Posterior vena cava (tissue), 2 donors: ENCODE results near the gene PRCC. TPM values are rescaled to one million over a fixed set of nuclear protein-coding genes. Genes with fewer than 3 reads are reported as not detected.
A peak's percentile ranks its signal among the peaks of the same experiment; 100 is the strongest.
"Not testable (repeated sequence)": the region's sequence is repeated elsewhere in the genome, so short reads cannot be mapped to it uniquely, and the experiment has no call there.

ENCODE experiments used
- DNase-seq: peaks from one replicate; pipeline ENCODE4 v3.0.0-alpha.2; 2020; ENCODE audit warnings: low spot score
- intact Hi-C, 2 donors: fragments of 100-400 bp; cut with DNase I; formaldehyde crosslinking; loops; one replicate each; pipeline versions ENCODE4 v1.14.1 to v1.14.2; 2022 to 2023
- total RNA-seq, 2 donors: library from RNA; stranded (reverse); fragmentation: NEBNext Ultra II Directional; extraction: Animal tissue kit (Norgen Biotek cat#: 25700); gene quantifications; one replicate each; pipeline ENCODE4 v1.2.1, GENCODE V29; 2021
- donor health status: DM: yes; HTN: yes; CAD: no.
- donor health status: DM: yes; HTN: yes; CAD: no.

PRCC gene
- total RNA-seq, 2 donors from 2014 or later: 44.3 to 48.6 TPM

GRCh38 chr1:156755527-156755950 lies 11.8 kb upstream of the PRCC start:
- peak; percentile 5 for DNase-seq
- intact Hi-C loops: no loop called here

DNA sequence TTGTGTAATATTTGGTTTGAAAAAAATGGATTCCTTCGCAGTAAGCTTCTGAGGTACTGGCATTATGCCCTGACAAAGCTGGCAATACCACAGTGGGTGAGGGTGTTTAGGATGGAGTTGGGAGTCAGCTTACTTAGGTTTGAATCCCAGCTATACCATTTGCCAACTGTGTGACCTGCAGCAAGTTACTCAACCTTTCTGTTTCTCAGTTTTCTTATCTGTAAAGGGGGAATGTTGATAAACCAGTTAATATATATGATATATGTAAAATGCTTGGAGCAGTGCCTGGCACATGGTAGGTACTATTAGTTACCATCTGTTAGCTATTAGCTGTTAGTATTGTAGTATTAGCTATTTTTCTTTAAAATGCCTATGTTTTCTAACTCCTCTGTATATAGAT lies 11.0 kb upstream of the PRCC start:
- DNase-seq: no peak
- intact Hi-C loops: no loop called here

- DNase-seq: peak; percentile 18
These were observed 9.6 kb upstream of the PRCC start for GRCh38 chr1:156757572-156758253.

GRCh38 chr1:156760092-156760795 lies 7.1 kb upstream of the PRCC start:
- intact Hi-C loops: no loop called here
- peak; percentile 58 for DNase-seq

More at GRCh38 chr1:156757572-156758253, 9.6 kb upstream of the PRCC start:
- intact Hi-C loops: not testable (repeated sequence)

GRCh38 chr1:156760796-156761104 lies 6.6 kb upstream of the PRCC start:
- intact Hi-C loops: no loop called here
- DNase-seq: peak; percentile 34

GRCh38 chr1:156765136-156765535 lies 2.2 kb upstream of the PRCC start:
- intact Hi-C loops: not testable (repeated sequence)
- DNase-seq: peak; percentile 58

DNA sequence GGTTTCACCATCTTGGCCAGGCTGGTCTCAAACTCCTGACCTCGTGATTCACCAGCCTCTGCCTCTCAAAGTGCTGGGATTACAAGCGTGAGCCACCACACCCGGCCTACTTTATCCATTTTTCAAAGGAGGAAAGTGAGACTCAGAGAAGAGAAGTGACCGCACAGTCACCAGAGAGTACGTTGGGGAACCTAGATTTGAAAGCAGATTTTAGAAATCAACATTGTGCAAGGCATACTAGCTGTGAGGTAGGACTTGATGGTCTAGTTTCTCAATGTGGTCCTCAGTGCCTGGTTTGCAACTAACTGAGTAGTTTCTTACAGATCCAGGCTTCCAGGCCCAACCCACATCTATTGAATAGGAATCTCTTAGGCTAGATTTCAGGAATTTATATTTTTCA lies 1.7 kb upstream of the PRCC start:
- intact Hi-C loops: no loop called here
- DNase-seq: peak; percentile 22

DNA sequence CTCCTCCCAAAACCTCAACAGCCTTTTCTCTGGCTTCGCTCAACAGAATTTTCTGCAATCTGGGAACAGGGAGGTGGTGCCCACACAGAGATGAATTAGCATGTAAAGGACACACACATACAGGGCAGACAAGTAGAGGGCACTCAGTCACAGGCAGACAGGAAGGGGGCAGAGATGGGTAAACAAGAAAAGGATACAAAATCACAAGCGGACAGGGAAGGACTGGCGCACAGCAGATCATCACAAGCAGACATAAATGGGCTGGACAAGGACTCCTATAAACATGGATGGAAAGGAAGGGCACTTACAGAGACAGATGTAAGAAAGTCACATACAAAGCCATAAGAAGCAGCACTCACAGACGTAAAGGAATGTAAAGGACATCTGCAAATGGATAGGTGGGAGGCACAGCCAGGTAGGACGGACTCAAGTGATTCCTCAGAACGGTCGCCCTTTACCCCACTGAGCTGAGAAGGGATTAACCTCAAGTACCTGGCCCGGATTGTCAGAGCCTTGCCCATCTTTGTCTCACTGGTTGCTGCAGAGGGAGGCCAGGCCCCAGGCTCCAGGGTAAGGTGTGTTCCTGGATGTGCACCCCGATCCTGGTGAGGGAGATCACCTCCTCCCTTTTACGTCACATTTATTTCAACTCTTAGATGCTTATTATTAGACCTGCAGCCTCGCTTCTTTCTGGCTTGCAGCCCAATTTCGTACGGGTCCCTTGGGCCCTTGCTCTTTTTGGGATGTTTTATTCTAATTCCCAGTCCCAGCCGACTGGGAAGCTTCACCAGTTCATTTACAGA lies 836 bp upstream of the PRCC start:
- intact Hi-C loops: no loop called here
- peak; percentile 22 for DNase-seq

- intact Hi-C loops: no loop called here
- DNase-seq: peak; percentile 89
These were observed 707 bp downstream of the PRCC start for GRCh38 chr1:156767879-156768604.

DNA sequence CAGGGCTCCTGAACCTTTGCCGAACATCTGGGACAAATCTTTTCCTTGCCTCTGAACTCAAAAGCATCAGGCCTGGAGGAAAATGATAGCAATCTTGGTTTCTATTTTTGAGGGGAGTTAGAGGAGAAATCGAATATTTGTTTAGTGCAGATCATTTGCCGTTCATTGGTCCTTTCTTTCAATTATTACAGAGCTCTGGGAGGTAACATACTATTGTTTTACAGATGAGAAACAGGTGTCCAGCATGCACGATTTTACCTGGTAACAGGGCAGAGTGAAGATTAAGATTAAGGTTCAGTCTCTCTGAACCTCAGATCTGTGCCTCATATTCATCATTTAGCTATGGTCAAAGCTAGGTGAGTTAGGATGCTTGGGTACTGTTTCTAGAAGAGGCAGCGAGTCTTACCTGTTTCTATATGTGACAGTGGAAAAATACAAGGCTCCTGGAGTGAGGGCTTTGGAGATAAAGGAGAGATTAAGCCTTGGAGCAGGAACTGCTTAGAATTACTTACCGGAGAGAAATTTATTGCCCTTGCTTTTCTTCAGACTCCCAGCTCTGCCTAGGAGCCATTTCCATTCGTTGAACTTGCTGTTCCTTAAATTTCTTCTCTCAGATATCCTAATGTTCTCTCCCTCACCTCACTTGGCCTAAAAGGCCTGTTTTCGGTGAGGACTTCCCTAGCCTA lies 1.4 kb downstream of the PRCC start:
- no peak for DNase-seq
- intact Hi-C loops: no loop called here

DNA sequence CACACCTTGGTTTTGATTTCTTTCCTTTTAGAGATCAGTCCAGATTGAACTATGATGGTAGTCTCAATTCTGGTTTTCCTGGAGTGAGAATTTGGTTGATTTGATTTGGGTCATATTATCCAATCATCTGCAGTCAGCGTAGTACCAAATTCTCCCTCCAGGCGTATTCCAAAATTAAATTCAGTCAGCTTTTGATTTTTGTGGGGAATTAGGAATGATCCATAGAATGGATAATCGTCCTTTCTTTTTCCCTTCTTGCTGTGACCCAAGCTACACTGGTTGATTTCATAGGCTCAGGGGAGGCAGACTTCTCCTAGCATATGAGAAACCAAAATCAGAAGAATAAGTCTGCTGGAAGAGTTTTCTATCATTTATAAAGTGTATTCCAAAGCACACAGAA lies 4.9 kb downstream of the PRCC start:
- intact Hi-C loops: no loop called here
- DNase-seq: no peak

- intact Hi-C loops: no loop called here
- DNase-seq: peak; percentile 72
These were observed 5.6 kb downstream of the PRCC start for GRCh38 chr1:156772728-156773497.

DNA sequence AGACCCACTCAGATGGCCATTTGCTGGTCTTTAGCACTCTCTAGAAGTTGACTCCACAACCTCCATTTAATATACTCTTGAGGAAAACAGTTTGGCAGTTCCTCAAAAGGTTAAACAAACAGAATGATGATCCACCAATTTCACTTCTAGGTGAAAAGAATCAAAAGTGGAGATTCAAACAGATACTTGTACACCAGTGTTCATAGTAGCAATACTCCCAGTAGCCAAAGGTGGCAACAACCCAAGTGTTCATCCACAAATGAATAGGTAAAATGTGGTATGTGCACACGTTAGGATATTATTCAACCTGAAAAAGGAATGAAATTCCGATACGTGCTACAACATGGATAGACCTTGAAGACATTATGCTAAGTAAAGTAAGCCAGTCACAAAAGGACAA lies 6.3 kb downstream of the PRCC start:
- DNase-seq: no peak
- intact Hi-C loops: no loop called here

DNA sequence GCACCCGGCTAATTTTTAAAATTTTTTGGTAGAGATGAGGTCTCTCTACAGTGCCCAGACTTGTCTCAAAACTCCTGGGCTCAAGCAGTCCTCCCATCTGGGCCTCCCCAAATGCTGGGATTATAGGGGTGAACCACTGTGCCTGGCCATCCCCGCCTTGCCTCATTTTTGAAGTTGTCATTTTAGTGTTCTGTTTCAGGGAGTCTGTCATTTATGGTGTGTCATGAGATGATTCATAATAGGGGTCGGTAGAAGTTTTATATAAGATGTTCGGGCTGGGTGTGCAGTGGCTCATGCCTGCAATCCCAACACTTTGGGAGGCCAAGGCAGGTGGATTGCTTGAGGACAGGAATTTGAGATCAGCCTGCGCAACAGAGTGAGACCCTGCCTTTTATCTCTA lies 8.5 kb downstream of the PRCC start:
- intact Hi-C loops: no loop called here
- no peak for DNase-seq

- no peak for DNase-seq
- intact Hi-C loops: no loop called here
These were observed 9.6 kb downstream of the PRCC start for GRCh38 chr1:156776942-156777341.

DNA sequence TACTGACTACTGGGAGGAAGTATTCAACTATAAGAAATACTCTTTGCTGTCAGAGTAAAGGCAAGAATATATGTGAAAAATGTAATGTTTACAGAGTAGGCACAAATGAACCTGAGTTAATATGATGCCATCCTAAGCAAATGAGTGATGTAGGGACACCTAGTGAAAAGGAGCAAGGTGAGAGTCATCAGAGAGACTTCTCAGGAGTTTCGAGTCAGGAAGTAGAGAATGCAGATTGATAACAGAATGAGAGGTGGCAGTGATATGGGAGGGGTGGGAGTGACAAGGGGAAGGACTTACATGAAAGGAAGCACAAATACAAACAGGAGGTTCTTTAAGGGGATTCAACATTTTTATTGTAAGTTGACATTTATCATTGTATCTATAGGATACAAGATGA lies 10.2 kb downstream of the PRCC start:
- no peak for DNase-seq
- intact Hi-C loops: no loop called here

DNA sequence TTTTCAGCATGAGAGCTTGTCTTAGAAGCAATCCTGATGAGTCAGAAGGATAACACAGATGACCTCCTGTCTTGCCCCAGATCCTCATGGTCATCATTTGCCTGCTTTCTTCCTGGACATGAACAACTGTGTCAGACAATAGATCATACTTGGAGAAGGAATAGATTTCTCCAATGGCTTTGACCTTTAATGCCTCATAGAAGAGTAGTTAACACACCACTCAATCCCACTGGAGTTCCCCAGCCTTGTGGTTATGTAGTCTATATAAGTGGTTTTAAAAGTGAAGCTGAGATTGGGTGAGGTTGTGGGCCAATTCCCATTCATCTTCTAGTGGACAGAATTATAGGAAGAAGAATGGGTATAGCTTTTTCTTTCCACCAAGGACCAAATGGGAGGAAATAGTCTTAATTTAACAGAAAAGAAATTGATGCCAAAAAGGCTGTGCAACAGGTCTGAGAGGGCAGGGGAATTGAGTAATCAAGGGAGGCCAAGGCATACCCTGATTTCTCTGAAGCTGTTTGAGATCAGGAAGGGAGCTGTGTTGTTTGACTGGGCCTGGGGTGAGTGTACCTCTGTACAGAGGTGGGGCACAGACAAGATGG lies 14.4 kb downstream of the PRCC start:
- no peak for DNase-seq
- intact Hi-C loops: no loop called here

- intact Hi-C loops: no loop called here
- DNase-seq: no peak
These were observed 18.1 kb downstream of the PRCC start for GRCh38 chr1:156785458-156785857.
